Liver (tissue), 9 donors: ENCODE data around the gene RIMBP3C. TPM values are rescaled to one million over a fixed set of nuclear protein-coding genes. Genes with fewer than 3 reads are reported as not detected.

Experiments used
- DNase-seq: peaks from one replicate; pipeline ENCODE4 v3.0.0-alpha.2; 2017; ENCODE audit warnings: low spot score
- H3K27ac ChIP-seq, 2 donors: one replicate each; pipeline ENCODE4 v1.7.0; 2013; ENCODE audit warnings: inconsistent platforms in 2 of 2, low read length in 2 of 2, control low read depth in 1 of 2, low read depth in 1 of 2, mild to moderate bottlenecking in 1 of 2
- H3K27me3 ChIP-seq, 4 donors: one replicate each; pipeline versions ENCODE4 v1.6.1 to v1.7.0; 2013; ENCODE audit warnings: low read length in 3 of 4, inconsistent platforms in 1 of 4, mild to moderate bottlenecking in 1 of 4, moderate library complexity in 1 of 4; ENCODE audit not compliant: control insufficient read depth in 4 of 4, insufficient read depth in 4 of 4
- H3K36me3 ChIP-seq, 4 donors: one replicate each; pipeline versions ENCODE4 v1.6.1 to v1.7.0; 2013; ENCODE audit warnings: low read length in 3 of 4, mild to moderate bottlenecking in 3 of 4, low read depth in 1 of 4, moderate library complexity in 1 of 4; ENCODE audit not compliant: control insufficient read depth in 4 of 4, insufficient read depth in 3 of 4
- H3K4me1 ChIP-seq, 4 donors: one replicate each; pipeline versions ENCODE4 v1.6.1 to v1.7.0; 2013; ENCODE audit warnings: low read length in 3 of 4, mild to moderate bottlenecking in 3 of 4, moderate library complexity in 1 of 4; ENCODE audit not compliant: control insufficient read depth in 4 of 4, insufficient read depth in 4 of 4
- H3K4me3 ChIP-seq, 3 donors: one replicate each; pipeline versions ENCODE4 v1.6.1 to v1.7.0; 2013; ENCODE audit warnings: low read length in 3 of 3, control low read depth in 1 of 3, low read depth in 1 of 3, mild to moderate bottlenecking in 1 of 3
- H3K9ac ChIP-seq, 2 donors: one replicate each; pipeline ENCODE4 v1.7.0; 2013; ENCODE audit warnings: low read length in 2 of 2, mild to moderate bottlenecking in 2 of 2, moderate library complexity in 2 of 2, control low read depth in 1 of 2, low read depth in 1 of 2
- H3K9me3 ChIP-seq, 4 donors: one replicate each; pipeline versions ENCODE4 v1.6.1 to v1.7.0; 2013; ENCODE audit warnings: low read length in 3 of 4; ENCODE audit not compliant: control insufficient read depth in 4 of 4
- ATF3 ChIP-seq: IDR thresholded peaks from 2 replicates; pipeline ENCODE4 v1.6.1; 2016; ENCODE audit warnings: antibody characterized with exemption
- CTCF ChIP-seq: fragments of 150-350 bp; IDR thresholded peaks from 2 replicates; pipeline ENCODE4 v1.5.1; 2017; ENCODE audit warnings: improper control_type of control experiment, low read depth, low read length; ENCODE audit not compliant: missing input control
- EGR1 ChIP-seq, 2 donors: IDR thresholded peaks; 2 replicates each; pipeline ENCODE4 v1.6.1; 2016 to 2018; ENCODE audit warnings: antibody characterized with exemption in 2 of 2, low read depth in 2 of 2
- FOXA1 ChIP-seq: IDR thresholded peaks from 2 replicates; pipeline ENCODE4 v1.6.1; 2016; ENCODE audit warnings: antibody characterized with exemption
- FOXA2 ChIP-seq: IDR thresholded peaks from 2 replicates; pipeline ENCODE4 v1.6.1; 2016; ENCODE audit warnings: antibody characterized with exemption
- GABPA ChIP-seq, 2 donors: IDR thresholded peaks in 1 of 2; conservative IDR thresholded peaks in 1 of 2; 2 replicates each; pipeline ENCODE4 v1.6.1; 2016; ENCODE audit warnings: antibody characterized with exemption in 2 of 2, mild to moderate bottlenecking in 1 of 2, moderate library complexity in 1 of 2
- HNF4A ChIP-seq, 2 donors: conservative IDR thresholded peaks; 2 replicates each; pipeline ENCODE4 v1.6.1; 2016; ENCODE audit warnings: antibody characterized with exemption in 2 of 2, mild to moderate bottlenecking in 2 of 2
- HNF4G ChIP-seq: IDR thresholded peaks from 2 replicates; pipeline ENCODE4 v1.6.1; 2016; ENCODE audit warnings: antibody characterized with exemption
- JUND ChIP-seq, 2 donors: IDR thresholded peaks; 2 replicates each; pipeline ENCODE4 v1.6.1; 2016; ENCODE audit warnings: antibody characterized with exemption in 2 of 2
- REST ChIP-seq: IDR thresholded peaks from 2 replicates; pipeline ENCODE4 v1.6.1; 2016; ENCODE audit warnings: antibody characterized with exemption, mild to moderate bottlenecking
- RXRA ChIP-seq, 2 donors: IDR thresholded peaks; 2 replicates each; pipeline ENCODE4 v1.6.1; 2017 to 2018; ENCODE audit warnings: antibody characterized with exemption in 2 of 2, mild to moderate bottlenecking in 1 of 2
- SP1 ChIP-seq: IDR thresholded peaks from 2 replicates; pipeline ENCODE4 v1.6.1; 2018; ENCODE audit warnings: antibody characterized with exemption, mild to moderate bottlenecking
- TAF1 ChIP-seq: conservative IDR thresholded peaks from 2 replicates; pipeline ENCODE4 v1.6.1; 2016; ENCODE audit warnings: antibody characterized with exemption, mild to moderate bottlenecking
- YY1 ChIP-seq: IDR thresholded peaks from 2 replicates; pipeline ENCODE4 v1.6.1; 2016; ENCODE audit warnings: antibody characterized with exemption, mild to moderate bottlenecking
- ZBTB33 ChIP-seq: IDR thresholded peaks from 2 replicates; pipeline ENCODE4 v1.6.1; 2016; ENCODE audit warnings: antibody characterized with exemption
- WGBS: extraction: QIAGEN DNeasy Blood & Tissue Kit; methylation state at CpG from one replicate; pipeline ENCODE4 v1.1.7; 2013; 5-methylcytosine and 5-hydroxymethylcytosine counted together
- polyA plus RNA-seq, 2 donors: library from polyadenylated mRNA; stranded (reverse) in 1 of 2; unstranded in 1 of 2; fragments of 200-250 nt in 1 of 2; fragments of >200 nt in 1 of 2; fragmentation: Nextera tagmentation in 1 of 2; extraction: Ambion mirVana in 1 of 2; gene quantifications; one replicate each; pipeline versions ENCODE4 v1.2.1 to v1.2.3, GENCODE V29; 2013 to 2015
- total RNA-seq, 2 donors: library from RNA; depleted of rRNA; stranded (reverse); fragments of >200 nt; gene quantifications; one replicate each; pipeline ENCODE4 v1.2.3, GENCODE V29; 2014
- donor health status: healthy.
- donor health status: healthy.
- donor health status: healthy.
- donor health status: healthy.
- donor health status: healthy.

The RIMBP3C gene
- total and polyA plus RNA-seq, 4 donors: 0.05 to 0.08 (median 0.05) TPM; not detected in 1

GRCh38 chr22:21594865-21595452 lies 43.7 kb upstream of the RIMBP3C start:
- no peak for DNase-seq
- H3K36me3 ChIP-seq: peaks cover 0 to 30% (median 22%) of the 10 kb centered on the region in 4 donors
- H3K9me3 ChIP-seq: no peaks in the 10 kb centered on the region
- TF ChIP-seq FOXA2: no peak
- no peak for TF ChIP-seq SP1
- no peak for TF ChIP-seq EGR1 (IDR thresholded peaks at IDR 0.05; ENCODE audit: low read depth in 2 of 2)
- TF ChIP-seq GABPA (IDR thresholded peaks at IDR 0.05 in 1 of 2, conservative IDR thresholded peaks at IDR 0.05 in 1 of 2): no peak
- TF ChIP-seq CTCF: no peak
- TF ChIP-seq REST: no peak
- TF ChIP-seq TAF1: no peak
- no peak for TF ChIP-seq HNF4A (conservative IDR thresholded peaks at IDR 0.05)
- TF ChIP-seq JUND (IDR thresholded peaks at IDR 0.05): no peak
- no peak for TF ChIP-seq FOXA1
- TF ChIP-seq ATF3: no peak
- no peak for TF ChIP-seq ZBTB33
- no peak for TF ChIP-seq HNF4G
- no peak for TF ChIP-seq RXRA (IDR thresholded peaks at IDR 0.05)
- TF ChIP-seq YY1: no peak
- H3K27me3 ChIP-seq: no peaks in the 10 kb centered on the region
- no peak overlapping the region for H3K27ac ChIP-seq
- 93% methylated on average over 5 of the region's 5 CpGs for WGBS
- peaks cover 0 to 3% (median 0%) of the 10 kb centered on the region in 4 donors for H3K4me1 ChIP-seq
- no peak overlapping the region for H3K9ac ChIP-seq
- H3K4me3 ChIP-seq: no peak overlapping the region
